Effector CD4-positive, alpha-beta T cell (primary cell): Measurements from ENCODE around the gene IFIH1.

Experiments
- DNase-seq: peaks from one replicate; pipeline ENCODE4 v3.0.0-alpha.2; 2020

Gene IFIH1

GRCh38 chr2:162256591-162256991 lies 61.9 kb downstream of the IFIH1 start:
- no peak for DNase-seq

- no peak for DNase-seq
Observed at GRCh38 chr2:162254236-162254871, 64.1 kb downstream of the IFIH1 start.

- no peak for DNase-seq
Observed at GRCh38 chr2:162253435-162253834, 65.0 kb downstream of the IFIH1 start.

GRCh38 chr2:162252153-162252552 lies 66.3 kb downstream of the IFIH1 start:
- DNase-seq, result no peak

- DNase-seq, result no peak
Observed at GRCh38 chr2:162245781-162246180, 72.7 kb downstream of the IFIH1 start.

- no peak for DNase-seq
Observed at GRCh38 chr2:162245061-162245460, 73.4 kb downstream of the IFIH1 start.

- no peak for DNase-seq
Observed at GRCh38 chr2:162244541-162245031, 73.9 kb downstream of the IFIH1 start.

GRCh38 chr2:162243715-162244114 lies 74.8 kb downstream of the IFIH1 start:
- DNase-seq, result no peak

GRCh38 chr2:162243294-162243693 lies 75.2 kb downstream of the IFIH1 start, which contains the start of gene FAP:
Gene FAP, minus strand, starts transcription at chr2:162243445. Its CDS starts 118 bp downstream, at chr2:162243327.
- no peak for DNase-seq

GRCh38 chr2:162242586-162243280 lies 75.8 kb downstream of the IFIH1 start:
- no peak for DNase-seq

GRCh38 chr2:162241571-162241970 lies 76.9 kb downstream of the IFIH1 start:
- no peak for DNase-seq

- no peak for DNase-seq
Observed at GRCh38 chr2:162234620-162235462, 83.6 kb downstream of the IFIH1 start.

- DNase-seq, result no peak
Observed at GRCh38 chr2:162233197-162233596, 85.3 kb downstream of the IFIH1 start.

- no peak for DNase-seq
Observed at GRCh38 chr2:162232671-162233070, 85.8 kb downstream of the IFIH1 start.

GRCh38 chr2:162232027-162232426 lies 86.5 kb downstream of the IFIH1 start:
- no peak for DNase-seq

- DNase-seq, result no peak
Observed at GRCh38 chr2:162230761-162231160, 87.7 kb downstream of the IFIH1 start.

- DNase-seq, result no peak
Observed at GRCh38 chr2:162226836-162227235, 91.6 kb downstream of the IFIH1 start.

- DNase-seq, result peak; percentile 36
Observed at GRCh38 chr2:162221064-162221463, 97.4 kb downstream of the IFIH1 start.

- no peak for DNase-seq
Observed at GRCh38 chr2:162220368-162220767, 98.1 kb downstream of the IFIH1 start.

- no peak for DNase-seq
Observed at GRCh38 chr2:162219426-162219825, 99.1 kb downstream of the IFIH1 start.

- no peak for DNase-seq
Observed at GRCh38 chr2:162217598-162217997, 100.9 kb downstream of the IFIH1 start.
